Measurements from ENCODE around the gene C1QTNF9B.
"Not testable (repeated sequence)": the region's sequence is repeated elsewhere in the genome, so short reads cannot be mapped to it uniquely, and the experiment has no call there.

The C1QTNF9B gene

DNA sequence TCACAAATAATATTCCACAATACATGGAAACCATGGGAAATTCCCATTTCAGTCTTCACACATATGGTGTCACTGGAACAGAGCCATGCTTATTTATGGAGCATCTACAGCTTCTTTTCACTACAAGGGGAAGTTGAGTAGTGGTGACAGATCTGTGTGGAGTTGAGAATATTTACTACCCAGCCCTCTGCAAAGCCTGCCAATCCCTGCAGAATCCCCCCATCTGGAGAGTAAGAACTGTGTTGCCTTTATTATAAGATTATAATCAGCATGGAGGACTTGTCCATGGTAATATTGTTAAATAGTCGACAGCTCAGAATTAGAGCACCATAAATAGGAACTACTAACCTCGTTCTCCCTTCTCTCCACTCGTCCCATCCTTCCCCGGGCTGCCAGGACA is 3.5 kb downstream of the C1QTNF9B start:
- not testable (repeated sequence) for DNase-seq

DNA sequence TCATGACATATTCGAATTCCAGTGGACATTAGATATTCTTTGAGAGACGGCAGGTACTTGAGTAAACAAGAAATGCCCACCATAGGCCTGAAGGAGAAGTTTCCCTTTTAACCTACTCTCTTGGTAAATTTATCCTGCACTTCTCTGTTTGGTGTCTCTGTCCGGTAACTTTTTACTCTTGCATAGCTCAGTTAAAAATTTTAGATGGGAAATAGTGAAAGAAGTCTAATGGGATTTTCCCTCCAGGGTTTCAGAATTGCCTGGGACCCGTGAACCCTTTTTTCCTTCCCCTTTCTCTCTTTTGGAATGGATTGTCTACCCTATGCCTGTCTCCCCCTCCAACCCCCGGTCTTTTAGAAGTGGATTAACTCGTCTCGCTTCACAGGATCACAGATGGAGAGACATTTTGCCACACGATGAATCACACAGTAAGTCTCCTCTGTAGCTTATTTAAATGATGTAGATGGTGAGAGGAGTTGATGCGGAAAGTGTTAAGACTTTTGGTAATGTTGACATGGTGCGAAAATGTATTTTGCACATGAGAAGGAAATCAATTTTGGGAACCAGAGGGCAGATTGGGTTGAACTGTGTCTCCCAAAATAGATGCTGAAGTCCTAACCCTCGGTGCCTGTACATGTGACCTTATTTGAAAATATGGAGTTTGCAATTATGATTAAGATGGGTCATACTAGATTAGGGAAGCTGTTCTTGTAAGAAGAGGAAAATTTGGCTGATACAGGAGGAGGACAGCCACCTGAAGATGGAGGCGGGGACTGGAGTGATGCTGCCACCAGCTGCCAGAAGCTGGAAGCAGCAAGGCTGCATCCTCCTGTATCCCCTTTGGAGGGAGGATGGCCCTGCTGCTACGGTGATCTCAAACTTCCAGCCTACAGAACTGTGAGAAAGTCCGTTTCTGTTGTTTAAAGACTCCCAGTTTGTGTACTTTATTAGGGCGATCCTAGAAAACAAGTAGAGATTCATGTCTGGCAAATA is 7.4 kb downstream of the C1QTNF9B start:
- DNase-seq: peak in 2 of 3 experiments; percentile 37 to 58

DNA sequence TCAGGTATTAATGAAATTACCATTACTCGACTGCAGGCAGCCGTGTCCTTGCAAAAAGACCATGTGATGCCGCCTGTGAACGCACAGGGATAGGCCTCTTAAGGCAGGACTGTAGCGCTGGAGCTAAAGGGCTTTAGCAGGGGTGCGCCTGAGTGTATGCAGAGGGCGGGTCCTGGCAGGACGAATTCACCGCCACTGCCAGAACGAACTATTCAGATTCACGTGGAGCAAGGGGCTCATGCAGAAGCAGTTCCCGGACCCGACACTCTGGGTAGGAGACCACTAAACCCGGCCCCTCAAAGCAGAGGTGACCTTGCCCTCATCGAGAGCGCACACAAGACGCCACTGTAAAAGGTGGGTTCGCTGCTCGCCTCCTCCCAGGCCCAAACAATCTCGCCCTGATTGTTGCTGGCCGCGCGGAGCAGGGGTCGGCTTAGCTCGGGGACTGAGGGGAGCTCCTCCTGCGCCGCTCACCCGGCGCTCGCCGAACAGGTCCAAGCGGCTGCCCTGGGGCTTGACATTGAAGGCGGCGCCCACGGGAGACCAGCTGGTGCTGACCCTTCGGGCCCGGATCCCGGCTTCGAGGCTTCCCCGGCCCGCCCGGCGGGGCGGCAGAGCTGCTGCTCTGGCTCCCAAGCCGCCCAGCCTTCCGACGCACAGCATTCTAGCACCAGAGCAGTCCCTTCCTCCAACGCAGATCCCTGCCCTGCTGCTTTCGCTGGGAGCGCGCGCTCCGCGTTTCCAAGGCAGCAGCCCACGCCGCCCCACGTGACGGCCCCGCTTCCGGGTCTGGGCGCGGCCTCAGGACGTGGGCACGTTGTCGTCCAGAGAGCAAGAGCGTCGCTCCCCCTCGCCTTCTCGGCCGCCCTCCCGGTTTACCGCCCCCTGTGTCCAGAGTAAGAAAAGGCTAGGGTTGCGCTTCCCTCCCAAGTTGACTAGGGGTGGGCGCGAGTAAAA is 8.4 kb downstream of the C1QTNF9B start, which contains the start of gene MIPEP:
TSS of gene MIPEP (minus strand) at position 743 of the 957 bp plus-strand sequence. CDS start at position 663, 80 bp downstream.
- DNase-seq: peak; percentile 89 to 95 (median 91)

DNA sequence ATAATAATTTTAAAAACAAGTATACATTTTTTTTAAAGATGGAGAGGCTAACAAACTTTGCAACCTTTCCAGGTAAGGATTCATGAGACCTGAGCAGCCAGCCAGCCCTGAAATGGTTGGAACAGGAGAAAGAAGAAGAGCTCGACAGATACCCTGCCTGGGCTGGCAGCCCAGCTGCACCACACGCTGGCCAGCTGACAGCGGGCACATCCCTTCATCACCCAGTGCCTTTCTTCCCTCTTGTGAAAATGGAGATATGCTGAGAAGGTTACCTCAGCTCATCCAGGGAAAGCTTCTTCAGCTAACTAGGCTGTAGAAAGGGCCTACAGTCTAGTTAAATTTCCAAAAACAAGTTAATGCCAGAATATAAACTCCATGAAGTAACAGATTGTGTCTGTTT is 12.9 kb downstream of the C1QTNF9B start:
- DNase-seq: not testable (repeated sequence)

DNA sequence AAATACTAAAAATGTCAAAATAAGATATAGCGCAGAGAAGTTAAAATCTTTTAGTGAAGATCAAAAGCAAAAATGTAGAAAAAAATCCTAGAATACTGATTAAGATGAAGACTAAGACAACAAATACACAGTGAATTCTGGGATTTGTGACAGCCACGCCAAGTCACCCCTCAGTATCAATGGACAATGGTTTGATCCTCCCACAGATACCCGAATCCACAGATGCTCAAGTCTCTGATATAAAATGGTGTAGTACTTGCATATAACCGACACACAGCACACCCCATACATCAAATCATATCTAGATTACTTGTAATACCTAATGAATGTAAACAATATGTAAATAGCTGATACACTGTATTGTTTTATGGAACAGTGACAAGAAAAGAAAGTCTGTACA is 14.0 kb downstream of the C1QTNF9B start:
- no peak for DNase-seq

DNA sequence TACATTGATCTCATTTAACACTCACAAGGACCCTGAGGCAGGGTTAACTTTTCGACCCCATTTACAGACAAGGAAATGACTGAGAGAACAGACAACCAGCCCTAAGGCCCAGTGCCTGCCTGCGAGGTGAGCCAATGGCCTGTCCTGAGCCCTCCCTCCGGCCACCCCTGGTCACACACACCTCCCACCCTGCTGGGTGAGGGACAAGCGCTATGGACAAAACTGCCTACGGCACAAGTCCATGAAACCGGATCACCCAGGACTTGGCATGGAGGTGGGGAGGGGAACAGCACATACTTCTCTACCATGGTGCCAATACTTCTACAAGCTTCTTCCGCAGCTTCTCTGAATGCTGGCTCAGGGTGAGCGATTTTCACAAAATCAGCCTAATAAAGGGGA is 15.9 kb downstream of the C1QTNF9B start:
- not testable (repeated sequence) for DNase-seq

DNA sequence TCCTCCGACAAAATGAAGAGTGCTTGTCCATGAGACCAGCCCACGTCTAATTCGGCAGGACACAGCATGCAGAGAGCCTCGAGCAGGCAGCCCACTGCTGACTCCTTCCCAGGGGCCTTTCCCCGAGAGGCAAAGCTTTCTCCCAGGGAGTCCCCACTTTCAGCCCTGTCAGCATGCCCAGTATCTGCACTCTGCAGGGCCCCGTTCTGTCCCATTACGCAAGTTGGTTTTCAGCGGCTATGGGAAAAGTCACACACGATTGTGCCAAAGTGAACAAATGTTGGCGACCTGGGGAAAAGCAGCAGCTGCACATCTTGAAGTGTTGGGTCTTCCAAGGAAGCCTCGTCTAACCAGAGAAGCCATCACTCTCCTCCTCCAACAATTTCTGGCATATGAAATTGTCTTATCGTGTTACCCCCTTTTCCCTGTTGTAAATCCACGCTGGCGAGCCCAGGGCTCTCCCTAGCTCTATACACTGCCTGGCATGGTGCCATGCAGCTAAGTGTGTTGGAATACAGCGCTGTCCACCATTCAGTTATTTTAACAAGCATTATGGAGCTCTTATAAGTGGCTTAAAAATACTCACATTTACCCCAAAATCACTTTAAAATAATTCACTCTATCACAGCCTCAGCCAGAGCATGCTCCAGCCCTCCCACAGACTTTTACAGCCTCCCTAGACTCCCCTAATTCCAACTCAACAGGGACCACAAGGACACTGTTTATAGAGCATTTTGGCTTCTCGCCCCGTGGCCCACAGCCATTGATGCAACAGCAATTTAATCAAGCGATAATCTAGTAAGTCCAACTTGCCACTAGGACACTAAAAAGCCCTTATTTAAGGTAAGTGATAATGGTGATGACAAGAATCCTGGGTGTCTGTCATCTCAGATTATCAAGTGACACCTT is 16.6 kb downstream of the C1QTNF9B start:
- DNase-seq: not testable (repeated sequence)

DNA sequence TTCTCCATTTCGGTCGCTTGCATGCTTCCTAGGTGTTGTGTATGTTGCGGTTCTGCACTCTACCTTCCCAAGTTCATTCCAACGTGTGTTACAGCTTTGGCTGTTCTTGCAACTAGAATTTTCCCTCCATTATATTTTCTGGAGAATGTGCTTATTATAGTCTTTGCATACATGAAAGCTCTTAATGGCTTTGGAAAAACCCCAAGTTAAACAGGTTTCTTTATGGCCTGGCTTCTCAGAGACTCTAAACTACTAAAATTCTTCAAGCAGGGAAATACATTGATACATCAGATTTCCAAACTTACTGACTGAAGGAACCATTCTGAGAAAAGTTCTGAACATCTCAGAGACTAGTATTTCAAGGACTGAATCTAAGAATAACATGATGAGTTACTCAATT is 20.0 kb downstream of the C1QTNF9B start:
- DNase-seq: no peak

DNA sequence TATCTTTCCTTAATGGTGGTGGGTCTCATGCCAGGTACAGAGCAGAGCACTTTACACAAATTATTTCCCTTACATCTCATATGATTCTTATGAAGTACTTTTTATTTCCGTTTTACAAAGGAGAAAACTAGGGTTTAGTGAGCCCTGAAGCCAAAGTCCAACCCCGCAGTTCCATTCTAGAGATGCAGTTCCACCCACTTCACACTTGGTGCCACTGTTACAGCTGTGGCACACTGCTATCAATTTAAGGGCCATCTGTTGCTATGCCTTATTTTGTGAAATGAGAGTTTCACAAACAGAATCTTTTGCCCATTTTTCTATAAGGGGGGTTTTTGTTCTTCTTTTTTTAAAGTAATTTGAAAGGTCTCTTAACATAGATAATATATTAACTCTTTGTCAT is 21.0 kb downstream of the C1QTNF9B start:
- DNase-seq: peak in 1 of 3 experiments; percentile 10

DNA sequence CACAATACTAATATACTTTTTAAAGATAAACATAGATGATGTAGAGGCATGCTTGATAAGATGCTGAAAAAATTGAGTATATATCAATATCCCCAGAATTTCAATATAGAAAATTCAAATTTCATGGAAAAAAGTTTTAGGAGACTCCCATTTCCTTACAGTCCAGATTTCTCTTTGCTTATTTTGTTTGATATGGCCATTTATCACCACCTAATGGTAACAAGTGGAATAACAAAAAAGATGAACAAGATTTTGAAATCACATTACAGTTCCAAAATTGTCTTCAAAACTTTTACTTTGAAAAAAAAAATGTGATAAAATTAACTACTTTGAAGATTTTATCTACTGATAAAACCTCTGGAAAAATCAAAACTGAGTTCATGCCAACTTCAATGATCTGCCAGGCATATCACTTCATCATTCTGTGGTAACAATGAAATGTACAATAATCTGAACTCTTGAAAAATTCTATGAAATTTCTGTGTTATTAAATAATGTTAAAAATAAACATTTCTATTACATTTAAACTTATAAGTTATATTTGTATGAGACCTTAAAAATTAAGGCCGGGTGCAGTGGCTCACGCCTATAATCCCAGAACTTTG is 25.6 kb downstream of the C1QTNF9B start:
- DNase-seq: peak in 2 of 3 experiments; percentile 21 to 40

DNA sequence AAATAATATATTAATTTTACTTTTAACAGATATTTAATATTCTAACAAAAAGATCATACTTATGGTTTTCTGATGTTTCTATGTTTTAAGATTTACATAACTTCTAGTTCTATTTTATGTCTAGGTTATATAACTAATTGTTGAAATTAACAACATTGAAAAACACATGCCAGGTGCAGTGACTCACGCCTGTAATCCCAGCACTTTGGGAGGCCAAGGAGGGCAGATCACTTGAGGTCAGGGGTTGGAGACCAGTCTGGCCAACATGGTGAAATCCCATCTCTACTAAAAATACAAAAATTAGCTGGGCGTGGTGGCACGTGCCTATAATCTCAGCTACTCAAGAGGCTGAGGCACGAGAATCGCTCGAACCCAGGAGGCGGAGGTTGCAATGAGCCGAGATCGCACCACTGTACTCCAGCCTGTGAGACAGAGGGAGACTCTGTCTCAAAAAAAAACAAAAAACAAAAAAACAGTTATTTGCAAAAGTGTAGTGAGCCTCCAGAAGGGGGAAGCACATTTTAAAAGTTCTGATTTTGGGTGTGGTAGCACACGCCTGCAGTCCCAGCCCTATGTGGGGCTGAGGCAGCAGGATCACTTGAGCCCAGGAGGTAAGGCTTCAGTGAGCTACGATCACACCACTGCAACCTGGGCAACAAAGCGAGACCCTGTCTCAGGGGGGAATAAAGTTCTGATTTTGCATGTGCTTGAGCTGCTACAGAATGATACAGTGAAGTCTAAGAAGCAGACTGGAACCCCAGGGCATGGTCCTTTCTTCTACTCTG is 26.8 kb downstream of the C1QTNF9B start:
- DNase-seq: no peak

DNA sequence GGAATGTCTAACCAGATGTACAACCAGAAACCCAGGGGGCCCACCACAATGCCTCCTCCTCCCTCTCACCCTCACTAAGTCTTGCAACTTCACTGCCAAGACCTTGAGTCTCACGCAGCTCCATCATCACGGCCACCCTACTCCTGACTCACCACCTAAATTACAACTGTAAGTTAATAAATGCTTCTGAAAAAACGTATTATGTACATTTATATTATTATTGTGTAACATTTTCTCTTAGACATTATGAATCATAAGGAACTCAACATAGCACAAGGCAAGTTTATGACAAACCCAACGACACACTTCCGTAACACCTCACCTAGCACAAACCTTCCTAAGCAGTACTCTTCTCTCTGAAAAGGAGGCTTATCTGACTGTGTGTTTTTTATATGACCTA is 28.8 kb downstream of the C1QTNF9B start:
- DNase-seq: no peak

DNA sequence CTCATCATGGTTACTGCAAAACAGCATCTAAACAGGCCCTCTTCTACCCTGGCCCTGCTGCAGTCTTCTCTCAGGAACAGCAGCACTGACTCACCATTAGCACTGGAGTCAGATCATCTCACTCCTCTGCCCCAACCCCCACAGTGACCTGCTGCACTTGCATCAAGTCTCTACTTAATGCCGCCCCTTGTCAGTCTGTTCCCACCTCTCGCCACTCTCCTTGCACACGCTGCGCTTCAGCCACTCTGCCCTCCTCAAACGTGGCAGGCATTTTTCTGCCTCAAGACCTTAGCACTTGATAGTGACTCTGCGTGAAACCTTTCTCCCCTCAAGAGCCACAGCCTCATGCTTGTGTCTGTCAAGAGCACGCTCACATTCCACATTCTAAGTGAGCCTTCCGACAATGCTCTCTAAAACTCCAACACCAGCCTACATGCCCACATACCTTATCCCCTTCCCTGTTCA is 30.2 kb downstream of the C1QTNF9B start:
- no peak for DNase-seq

DNA sequence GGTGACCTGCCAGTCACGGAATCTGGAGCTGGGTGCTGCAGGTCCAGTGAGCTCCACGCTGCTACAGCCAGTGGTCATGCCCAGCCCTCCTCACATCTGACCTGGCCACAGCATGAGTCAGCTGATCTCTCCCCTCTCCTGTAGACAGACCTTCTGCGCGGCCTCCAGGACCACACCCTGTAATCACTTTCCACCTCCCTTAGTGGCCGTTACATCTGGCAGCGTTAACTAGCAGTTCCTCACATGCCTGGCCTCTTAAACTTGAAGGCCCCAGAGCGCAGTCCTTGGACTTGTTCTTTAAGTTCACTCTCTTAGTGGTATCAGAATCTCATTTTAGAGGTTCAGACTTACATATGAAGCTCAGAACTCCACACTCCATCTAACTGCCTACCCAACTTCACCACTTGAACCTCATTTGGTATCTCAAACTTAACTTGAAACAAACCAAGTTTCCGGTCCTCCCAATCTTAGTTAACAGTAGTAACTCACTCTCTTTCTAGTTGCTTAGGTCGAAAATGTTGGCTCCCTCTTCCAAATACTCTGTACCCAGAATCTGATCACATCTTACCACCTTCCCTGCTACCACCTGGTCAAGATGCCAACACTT is 30.8 kb downstream of the C1QTNF9B start:
- no peak for DNase-seq

DNA sequence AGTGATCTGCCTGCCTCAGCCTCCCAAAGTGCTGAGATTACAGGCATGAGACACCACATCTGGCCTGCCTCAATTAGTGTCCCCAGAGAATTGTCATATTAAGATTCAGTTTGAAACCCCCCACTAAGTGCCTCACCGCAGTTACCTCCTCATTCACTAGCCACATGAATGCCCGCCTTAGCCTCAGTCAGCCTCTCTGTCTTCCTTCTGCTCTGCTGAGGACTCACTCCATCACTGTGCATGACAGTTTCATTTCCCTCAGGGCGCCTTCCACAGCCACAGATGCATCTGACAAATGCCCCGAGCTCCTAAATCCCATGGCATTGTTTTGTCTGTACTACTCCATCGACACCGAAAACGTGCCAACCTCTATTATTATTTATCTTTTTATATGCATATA is 31.4 kb downstream of the C1QTNF9B start:
- DNase-seq: no peak

DNA sequence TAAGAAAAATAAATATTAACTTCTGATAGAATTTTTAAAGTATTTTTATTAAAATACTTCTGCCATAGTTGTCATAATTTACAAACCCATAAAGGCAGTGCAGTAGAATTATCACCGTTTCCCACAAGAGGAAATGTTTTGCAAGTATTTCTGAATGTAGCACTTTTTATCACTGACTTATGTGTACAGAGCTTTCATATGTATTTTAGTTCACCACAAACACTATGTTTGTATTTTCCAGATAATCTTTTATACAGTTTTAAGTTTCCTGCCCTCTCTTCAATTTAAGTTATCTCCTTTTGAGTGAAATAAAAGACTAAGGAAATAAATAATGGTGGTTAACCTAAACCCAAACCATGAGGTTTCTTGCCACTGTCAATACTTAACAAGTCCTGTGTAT is 32.3 kb downstream of the C1QTNF9B start:
- no peak for DNase-seq

DNA sequence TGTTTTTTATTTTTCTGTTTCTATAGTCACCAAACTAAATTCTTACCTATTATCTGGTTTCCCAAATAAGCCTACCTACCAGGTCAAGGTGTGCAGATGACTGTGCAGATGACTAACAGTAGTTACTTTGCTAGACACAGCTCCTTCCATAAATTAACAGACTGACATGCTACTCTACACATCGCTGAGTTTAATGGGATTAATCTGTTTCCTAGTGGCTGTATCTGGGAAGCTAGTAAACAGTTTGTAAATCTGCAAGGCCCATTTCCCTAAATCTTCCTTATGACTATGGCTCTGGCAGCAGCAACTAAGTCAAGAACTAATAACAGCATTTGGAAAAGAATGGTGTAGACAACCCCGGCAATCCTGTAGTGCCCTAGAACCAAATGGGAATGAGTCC is 36.0 kb downstream of the C1QTNF9B start:
- no peak for DNase-seq

DNA sequence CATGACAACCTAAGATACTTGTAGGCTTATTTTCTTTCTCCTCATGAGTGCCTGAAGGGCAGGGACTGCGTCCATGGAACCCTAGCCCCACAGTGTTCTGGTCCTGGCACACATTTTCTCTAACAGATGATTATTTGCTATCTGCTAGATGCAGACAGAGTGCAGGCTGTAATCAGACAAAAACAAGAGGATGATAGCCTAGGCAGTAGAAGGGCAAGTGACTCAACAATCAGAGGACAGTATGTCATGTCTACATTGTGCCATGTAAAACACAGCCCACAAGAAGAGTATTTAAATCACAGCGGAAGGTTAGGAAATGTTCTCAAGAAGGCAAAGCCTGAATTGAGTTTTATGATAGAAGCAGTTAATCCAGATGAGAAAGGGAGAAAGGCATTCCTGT is 37.4 kb downstream of the C1QTNF9B start:
- DNase-seq: no peak

DNA sequence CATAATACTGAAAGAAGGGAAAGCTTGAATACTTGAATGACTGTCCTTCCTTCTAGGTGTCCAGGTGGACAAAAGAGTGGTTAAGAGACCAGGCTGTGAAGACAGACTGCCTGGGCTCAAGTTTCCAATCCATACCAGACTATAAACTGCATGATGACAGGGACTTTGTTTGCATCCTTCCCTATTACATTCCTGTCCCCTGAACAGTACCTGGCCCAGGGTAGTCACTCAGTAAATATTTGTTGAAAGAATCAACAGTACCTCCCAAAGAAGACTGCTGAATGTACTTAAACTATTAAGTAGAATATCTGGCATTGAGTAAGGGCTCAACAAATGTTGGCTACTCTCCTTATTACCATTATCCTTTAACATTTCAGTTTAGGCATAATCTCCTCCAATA is 37.8 kb downstream of the C1QTNF9B start:
- no peak for DNase-seq

DNA sequence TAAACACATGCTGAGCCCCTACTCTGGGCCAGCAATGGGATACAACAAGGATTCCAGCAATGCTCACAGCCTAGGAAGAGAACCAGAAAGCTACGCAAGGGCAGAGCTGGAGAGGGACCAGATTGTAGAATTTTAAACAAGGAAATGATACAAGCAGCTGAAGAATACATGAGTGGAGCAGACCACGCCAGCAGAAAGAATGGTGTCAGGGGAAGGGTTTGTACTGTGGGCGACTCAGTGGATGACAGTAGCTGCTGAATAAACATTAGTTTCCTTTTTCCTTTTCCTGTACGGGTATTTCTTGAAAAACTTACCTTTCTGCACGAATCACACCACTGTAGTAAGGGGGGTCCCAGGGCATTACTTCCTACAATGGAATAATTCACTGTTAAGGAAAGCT is 38.8 kb downstream of the C1QTNF9B start:
- DNase-seq: no peak
